GM23338 (cell line): ENCODE measurements around the gene ESPL1. TPM values are rescaled to one million over a fixed set of nuclear protein-coding genes. Genes with fewer than 3 reads are reported as not detected.
A peak's percentile ranks its signal among the peaks of the same experiment; 100 is the strongest.

Experiments
- ATAC-seq: fragments of 200-7000 bp; cut with Tn5 transposase; 3 replicates; pipeline ENCODE4 v1.9.1; 2020
- DNase-seq: peaks from one replicate; pipeline ENCODE4 v3.0.0-alpha.2; 2015; ENCODE audit warnings: low spot score
- H2AFZ ChIP-seq: fragments of 200-600 bp; sonication (generic); 2 replicates; pipeline ENCODE4 v1.8.0; 2016; ENCODE audit warnings: antibody characterized with exemption, mild to moderate bottlenecking, moderate library complexity
- H3F3A ChIP-seq: fragments of 200-600 bp; sonication (generic); replicated peaks from 2 replicates; pipeline ENCODE4 v1.8.0; 2017; ENCODE audit warnings: antibody characterized with exemption, mixed run types, low read depth
- H3K27ac ChIP-seq: fragments of 200-600 bp; sonication (generic); 2 replicates; pipeline ENCODE4 v1.6.1; 2016; ENCODE audit warnings: low read depth
- H3K27me3 ChIP-seq: fragments of 200-600 bp; sonication (generic); 2 replicates; pipeline ENCODE4 v1.8.0; 2016; ENCODE audit warnings: mild to moderate bottlenecking, mixed run types, moderate library complexity; ENCODE audit not compliant: insufficient read depth
- H3K36me3 ChIP-seq: fragments of 200-600 bp; sonication (generic); 2 replicates; pipeline ENCODE4 v1.8.0; 2016; ENCODE audit warnings: mild to moderate bottlenecking; ENCODE audit not compliant: insufficient read depth
- H3K4me1 ChIP-seq: fragments of 200-600 bp; sonication (generic); 2 replicates; pipeline ENCODE4 v1.8.0; 2016; ENCODE audit warnings: mild to moderate bottlenecking, moderate library complexity; ENCODE audit not compliant: insufficient read depth
- H3K4me2 ChIP-seq: fragments of 200-600 bp; sonication (generic); 2 replicates; pipeline ENCODE4 v1.7.1; 2017; ENCODE audit warnings: mixed run types
- H3K4me3 ChIP-seq: fragments of 200-600 bp; sonication (generic); 2 replicates; pipeline ENCODE4 v1.6.1; 2016; ENCODE audit warnings: mixed run types
- H3K79me2 ChIP-seq: fragments of 200-600 bp; sonication (generic); replicated peaks from 2 replicates; pipeline ENCODE4 v1.8.0; 2017; ENCODE audit warnings: mild to moderate bottlenecking; ENCODE audit not compliant: insufficient read depth
- H3K9me2 ChIP-seq: fragments of 200-600 bp; sonication (generic); 2 replicates; pipeline ENCODE4 v1.8.0; 2017; ENCODE audit not compliant: insufficient read depth
- H4K20me1 ChIP-seq: fragments of 200-600 bp; sonication (generic); replicated peaks from 2 replicates; pipeline ENCODE4 v1.8.0; 2017; ENCODE audit warnings: mild to moderate bottlenecking; ENCODE audit not compliant: insufficient read depth
- H3K27ac Mint-ChIP-seq: 2 replicates; pipeline ENCODE4 v1.8.0; 2020; ENCODE audit warnings: inconsistent platforms, mild to moderate bottlenecking, moderate library complexity, mixed read lengths
- H3K27me3 Mint-ChIP-seq: 3 replicates; pipeline ENCODE4 v1.8.0; 2022; ENCODE audit warnings: low read depth, mild to moderate bottlenecking, moderate library complexity, mixed read lengths, inconsistent platforms; ENCODE audit not compliant: insufficient read depth, poor library complexity
- H3K36me3 Mint-ChIP-seq: 3 replicates; pipeline ENCODE4 v1.8.0; 2021; ENCODE audit warnings: low read depth, mild to moderate bottlenecking, inconsistent platforms, moderate library complexity, mixed read lengths
- H3K4me1 Mint-ChIP-seq: 3 replicates; pipeline ENCODE4 v1.8.0; 2020; ENCODE audit warnings: mild to moderate bottlenecking, inconsistent platforms, mixed read lengths
- H3K4me3 Mint-ChIP-seq: 3 replicates; pipeline ENCODE4 v1.8.0; 2021; ENCODE audit warnings: moderate library complexity, mild to moderate bottlenecking, inconsistent platforms, mixed read lengths
- H3K9me3 Mint-ChIP-seq: 3 replicates; pipeline ENCODE4 v1.8.0; 2020; ENCODE audit warnings: moderate library complexity, mild to moderate bottlenecking, inconsistent platforms, mixed read lengths
- EZH2phosphoT487 ChIP-seq: fragments of 200-600 bp; sonication (generic); IDR thresholded peaks from one replicate; pipeline ENCODE4 v1.8.1; 2018; ENCODE audit warnings: antibody characterized with exemption; ENCODE audit not compliant: unreplicated experiment
- JUNB ChIP-seq: IDR thresholded peaks from one replicate; pipeline ENCODE4 v1.6.1; 2016; ENCODE audit warnings: antibody characterized with exemption; ENCODE audit not compliant: unreplicated experiment
- NANOG ChIP-seq: IDR thresholded peaks from 2 replicates; pipeline ENCODE4 v1.6.1; 2016; ENCODE audit warnings: antibody characterized with exemption, borderline replicate concordance
- STAT1 ChIP-seq: IDR thresholded peaks from one replicate; pipeline ENCODE4 v1.6.1; 2016; ENCODE audit warnings: antibody characterized with exemption; ENCODE audit not compliant: unreplicated experiment
- ZNF331 ChIP-seq: fragments of 250-450 bp; sonication (Bioruptor Pico); IDR thresholded peaks from 2 replicates; pipeline ENCODE4 v1.5.0; 2020; ENCODE audit warnings: low read depth, mild to moderate bottlenecking, moderate library complexity
- polyA plus RNA-seq: library from polyadenylated mRNA; unstranded; fragments of >200 nt; fragmentation: Nextera tagmentation; extraction: Ambion mirVana; gene quantifications from 2 replicates; pipeline ENCODE4 v1.2.1, GENCODE V29; 2016
- total RNA-seq: library from RNA; depleted of rRNA; stranded (reverse); fragments of >200 nt; shearing (Covaris generic); gene quantifications from 2 replicates; pipeline ENCODE4 v1.2.3, GENCODE V29; 2014
- TF ChIP-seq, protein P1 (sequence below): fragments of 250-450 bp; sonication (Bioruptor Pico); IDR thresholded peaks from 2 replicates; pipeline ENCODE4 v1.5.0; 2020; ENCODE audit warnings: mild to moderate bottlenecking, moderate library complexity
- TF ChIP-seq, protein P2 (sequence below): IDR thresholded peaks from one replicate; pipeline ENCODE4 v1.6.1; 2018; ENCODE audit warnings: antibody characterized with exemption; ENCODE audit not compliant: unreplicated experiment

ESPL1 gene
- total and polyA plus RNA-seq, 2 experiments from 2014 or later = 13.2 to 56.5 TPM

DNA sequence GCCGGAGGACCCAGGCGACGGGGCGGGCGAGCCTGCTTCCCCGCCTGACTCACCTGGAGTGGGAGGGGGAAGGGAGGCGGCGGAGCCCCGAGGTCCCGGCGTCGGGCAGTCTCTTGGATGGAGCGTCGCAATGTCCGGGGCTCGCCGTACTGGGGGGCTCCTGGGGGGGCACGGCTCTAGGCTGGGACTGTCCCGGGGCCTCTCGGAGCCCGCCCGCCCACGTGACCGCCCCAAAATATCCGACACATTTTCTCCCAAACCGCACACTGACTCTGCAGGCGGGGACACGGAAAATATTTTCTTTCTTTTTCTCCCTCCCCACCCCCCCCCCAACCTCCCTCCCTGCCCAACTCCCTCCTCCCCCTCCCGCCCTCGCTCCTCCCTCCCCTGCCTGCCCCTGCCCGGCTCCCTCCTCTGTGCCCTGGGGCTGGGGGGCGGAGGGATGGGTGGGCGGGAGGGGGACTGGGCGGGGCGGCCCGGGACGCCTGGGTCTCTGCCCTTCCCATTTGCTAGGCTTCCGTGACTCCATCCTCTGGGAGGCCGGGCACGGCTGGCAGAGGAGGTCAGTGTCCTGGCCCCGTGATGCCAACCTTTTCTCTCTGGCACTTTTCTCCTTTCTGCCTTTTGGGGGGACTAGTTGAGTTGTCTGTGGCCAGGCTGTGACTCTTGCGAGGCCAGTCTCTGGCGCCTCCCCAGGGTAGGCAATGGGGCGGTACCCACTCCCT, 36.0 kb upstream of the ESPL1 start, which contains the start of gene RARG (continued):
- TF ChIP-seq, protein P1, sequence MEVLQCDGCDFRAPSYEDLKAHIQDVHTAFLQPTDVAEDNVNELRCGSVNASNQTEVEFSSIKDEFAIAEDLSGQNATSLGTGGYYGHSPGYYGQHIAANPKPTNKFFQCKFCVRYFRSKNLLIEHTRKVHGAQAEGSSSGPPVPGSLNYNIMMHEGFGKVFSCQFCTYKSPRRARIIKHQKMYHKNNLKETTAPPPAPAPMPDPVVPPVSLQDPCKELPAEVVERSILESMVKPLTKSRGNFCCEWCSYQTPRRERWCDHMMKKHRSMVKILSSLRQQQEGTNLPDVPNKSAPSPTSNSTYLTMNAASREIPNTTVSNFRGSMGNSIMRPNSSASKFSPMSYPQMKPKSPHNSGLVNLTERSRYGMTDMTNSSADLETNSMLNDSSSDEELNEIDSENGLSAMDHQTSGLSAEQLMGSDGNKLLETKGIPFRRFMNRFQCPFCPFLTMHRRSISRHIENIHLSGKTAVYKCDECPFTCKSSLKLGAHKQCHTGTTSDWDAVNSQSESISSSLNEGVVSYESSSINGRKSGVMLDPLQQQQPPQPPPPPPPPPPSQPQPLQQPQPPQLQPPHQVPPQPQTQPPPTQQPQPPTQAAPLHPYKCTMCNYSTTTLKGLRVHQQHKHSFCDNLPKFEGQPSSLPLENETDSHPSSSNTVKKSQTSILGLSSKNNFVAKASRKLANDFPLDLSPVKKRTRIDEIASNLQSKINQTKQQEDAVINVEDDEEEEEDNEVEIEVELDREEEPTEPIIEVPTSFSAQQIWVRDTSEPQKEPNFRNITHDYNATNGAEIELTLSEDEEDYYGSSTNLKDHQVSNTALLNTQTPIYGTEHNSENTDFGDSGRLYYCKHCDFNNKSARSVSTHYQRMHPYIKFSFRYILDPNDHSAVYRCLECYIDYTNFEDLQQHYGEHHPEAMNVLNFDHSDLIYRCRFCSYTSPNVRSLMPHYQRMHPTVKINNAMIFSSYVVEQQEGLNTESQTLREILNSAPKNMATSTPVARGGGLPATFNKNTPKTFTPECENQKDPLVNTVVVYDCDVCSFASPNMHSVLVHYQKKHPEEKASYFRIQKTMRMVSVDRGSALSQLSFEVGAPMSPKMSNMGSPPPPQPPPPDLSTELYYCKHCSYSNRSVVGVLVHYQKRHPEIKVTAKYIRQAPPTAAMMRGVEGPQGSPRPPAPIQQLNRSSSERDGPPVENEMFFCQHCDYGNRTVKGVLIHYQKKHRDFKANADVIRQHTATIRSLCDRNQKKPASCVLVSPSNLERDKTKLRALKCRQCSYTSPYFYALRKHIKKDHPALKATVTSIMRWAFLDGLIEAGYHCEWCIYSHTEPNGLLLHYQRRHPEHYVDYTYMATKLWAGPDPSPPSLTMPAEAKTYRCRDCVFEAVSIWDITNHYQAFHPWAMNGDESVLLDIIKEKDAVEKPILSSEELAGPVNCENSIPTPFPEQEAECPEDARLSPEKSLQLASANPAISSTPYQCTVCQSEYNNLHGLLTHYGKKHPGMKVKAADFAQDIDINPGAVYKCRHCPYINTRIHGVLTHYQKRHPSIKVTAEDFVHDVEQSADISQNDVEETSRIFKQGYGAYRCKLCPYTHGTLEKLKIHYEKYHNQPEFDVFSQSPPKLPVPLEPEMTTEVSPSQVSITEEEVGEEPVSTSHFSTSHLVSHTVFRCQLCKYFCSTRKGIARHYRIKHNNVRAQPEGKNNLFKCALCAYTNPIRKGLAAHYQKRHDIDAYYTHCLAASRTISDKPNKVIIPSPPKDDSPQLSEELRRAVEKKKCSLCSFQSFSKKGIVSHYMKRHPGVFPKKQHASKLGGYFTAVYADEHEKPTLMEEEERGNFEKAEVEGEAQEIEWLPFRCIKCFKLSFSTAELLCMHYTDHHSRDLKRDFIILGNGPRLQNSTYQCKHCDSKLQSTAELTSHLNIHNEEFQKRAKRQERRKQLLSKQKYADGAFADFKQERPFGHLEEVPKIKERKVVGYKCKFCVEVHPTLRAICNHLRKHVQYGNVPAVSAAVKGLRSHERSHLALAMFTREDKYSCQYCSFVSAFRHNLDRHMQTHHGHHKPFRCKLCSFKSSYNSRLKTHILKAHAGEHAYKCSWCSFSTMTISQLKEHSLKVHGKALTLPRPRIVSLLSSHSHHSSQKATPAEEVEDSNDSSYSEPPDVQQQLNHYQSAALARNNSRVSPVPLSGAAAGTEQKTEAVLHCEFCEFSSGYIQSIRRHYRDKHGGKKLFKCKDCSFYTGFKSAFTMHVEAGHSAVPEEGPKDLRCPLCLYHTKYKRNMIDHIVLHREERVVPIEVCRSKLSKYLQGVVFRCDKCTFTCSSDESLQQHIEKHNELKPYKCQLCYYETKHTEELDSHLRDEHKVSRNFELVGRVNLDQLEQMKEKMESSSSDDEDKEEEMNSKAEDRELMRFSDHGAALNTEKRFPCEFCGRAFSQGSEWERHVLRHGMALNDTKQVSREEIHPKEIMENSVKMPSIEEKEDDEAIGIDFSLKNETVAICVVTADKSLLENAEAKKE (CRISPR knock-in tag) = no peak
- TF ChIP-seq ZNF331 (CRISPR knock-in tag) (no peak), STAT1 (no peak), NANOG (no peak), EZH2phosphoT487 (no peak)

DNA sequence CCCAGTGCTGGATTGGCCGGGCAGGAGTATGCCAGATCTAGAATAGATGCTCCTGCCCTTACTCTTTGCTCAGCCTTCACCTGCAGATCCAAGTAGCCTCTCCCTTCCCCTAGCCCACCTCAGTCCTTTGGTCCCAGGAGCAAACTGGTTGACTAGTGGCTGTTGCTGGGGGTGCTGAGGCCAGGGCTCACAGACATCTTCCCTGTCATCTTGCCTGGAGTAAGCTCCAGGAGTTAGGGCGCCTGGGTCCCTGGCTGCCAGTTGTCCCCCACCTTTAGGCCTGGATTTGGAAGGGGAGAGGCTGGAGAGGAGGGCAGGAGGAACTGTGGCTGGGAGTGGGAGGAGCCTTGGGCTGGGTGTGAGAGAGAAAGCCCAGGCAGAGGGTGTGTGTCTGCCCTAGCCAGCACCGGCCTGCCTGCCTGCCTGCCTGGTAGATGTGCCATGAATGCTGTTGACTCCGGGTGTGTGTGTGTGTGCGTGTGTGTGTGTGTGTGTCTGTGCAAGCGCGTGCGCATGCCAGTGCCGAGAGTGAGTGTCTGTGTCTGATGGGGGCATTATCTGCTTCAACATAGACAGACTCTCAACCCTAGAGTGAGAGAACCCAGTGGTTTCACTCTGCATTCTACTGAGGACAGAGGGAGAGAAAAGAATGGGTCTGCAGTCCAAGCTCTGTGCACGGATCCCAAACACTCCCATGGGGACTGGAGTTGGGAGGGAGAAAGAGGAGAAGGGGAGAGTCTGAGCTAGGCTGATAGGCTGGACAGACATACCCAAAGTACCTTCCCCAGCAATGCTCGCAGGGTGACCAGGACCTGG, 35.2 kb upstream of the ESPL1 start:
- peak overlapping the region; percentile 38; the same call in 1 of the 2 replicates for H2AFZ ChIP-seq
- no peak for TF ChIP-seq JUNB
- TF ChIP-seq, protein P2, sequence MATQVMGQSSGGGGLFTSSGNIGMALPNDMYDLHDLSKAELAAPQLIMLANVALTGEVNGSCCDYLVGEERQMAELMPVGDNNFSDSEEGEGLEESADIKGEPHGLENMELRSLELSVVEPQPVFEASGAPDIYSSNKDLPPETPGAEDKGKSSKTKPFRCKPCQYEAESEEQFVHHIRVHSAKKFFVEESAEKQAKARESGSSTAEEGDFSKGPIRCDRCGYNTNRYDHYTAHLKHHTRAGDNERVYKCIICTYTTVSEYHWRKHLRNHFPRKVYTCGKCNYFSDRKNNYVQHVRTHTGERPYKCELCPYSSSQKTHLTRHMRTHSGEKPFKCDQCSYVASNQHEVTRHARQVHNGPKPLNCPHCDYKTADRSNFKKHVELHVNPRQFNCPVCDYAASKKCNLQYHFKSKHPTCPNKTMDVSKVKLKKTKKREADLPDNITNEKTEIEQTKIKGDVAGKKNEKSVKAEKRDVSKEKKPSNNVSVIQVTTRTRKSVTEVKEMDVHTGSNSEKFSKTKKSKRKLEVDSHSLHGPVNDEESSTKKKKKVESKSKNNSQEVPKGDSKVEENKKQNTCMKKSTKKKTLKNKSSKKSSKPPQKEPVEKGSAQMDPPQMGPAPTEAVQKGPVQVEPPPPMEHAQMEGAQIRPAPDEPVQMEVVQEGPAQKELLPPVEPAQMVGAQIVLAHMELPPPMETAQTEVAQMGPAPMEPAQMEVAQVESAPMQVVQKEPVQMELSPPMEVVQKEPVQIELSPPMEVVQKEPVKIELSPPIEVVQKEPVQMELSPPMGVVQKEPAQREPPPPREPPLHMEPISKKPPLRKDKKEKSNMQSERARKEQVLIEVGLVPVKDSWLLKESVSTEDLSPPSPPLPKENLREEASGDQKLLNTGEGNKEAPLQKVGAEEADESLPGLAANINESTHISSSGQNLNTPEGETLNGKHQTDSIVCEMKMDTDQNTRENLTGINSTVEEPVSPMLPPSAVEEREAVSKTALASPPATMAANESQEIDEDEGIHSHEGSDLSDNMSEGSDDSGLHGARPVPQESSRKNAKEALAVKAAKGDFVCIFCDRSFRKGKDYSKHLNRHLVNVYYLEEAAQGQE = no peak

More for the DNA sequence above, 35.2 kb upstream of the ESPL1 start:
- Mint-ChIP-seq H3K9me3 (no peaks in the 10 kb centered on the region), H3K27ac (peak overlapping the region; percentile 59; the same call in 1 of the 2 replicates), H3K36me3 (no peaks in the 10 kb centered on the region), H3K4me3 (peak overlapping the region; percentile 82), H3K4me1 (peaks cover 64% of the 10 kb centered on the region), H3K27me3 (peaks cover 23% of the 10 kb centered on the region)
- Histone ChIP-seq H3K36me3 (no peaks in the 10 kb centered on the region), H3K4me3 (peak overlapping the region; percentile 56), H3F3A (peaks cover 15% of the 10 kb centered on the region; the same call in 1 of the 2 replicates), H3K4me2 (peak overlapping the region; percentile 93), H3K9me2 (no peaks in the 10 kb centered on the region), H3K4me1 (peaks cover 65% of the 10 kb centered on the region), H3K27me3 (no peaks in the 10 kb centered on the region), H4K20me1 (no peaks in the 10 kb centered on the region), H3K27ac (peak overlapping the region; percentile 74; the same call in 1 of the 2 replicates), H3K79me2 (peaks cover 4% of the 10 kb centered on the region; the same call in 1 of the 2 replicates)
- ATAC-seq = peak; percentile 45
- peak; percentile 63 for DNase-seq
